Common myeloid progenitor, CD34-positive (primary cell): ENCODE measurements around the gene CCDC61.
A peak's percentile ranks its signal among the peaks of the same experiment; 100 is the strongest.

Experiments
- CTCF ChIA-PET: fragments of 350-600 bp; sonication (Branson Sonifier 250); formaldehyde crosslinking; loops from one replicate; lab custom pipeline; 2021; ENCODE audit warnings: antibody characterized with exemption; lab: Charles Lee
- POLR2A ChIA-PET: fragments of 350-600 bp; sonication (Branson Sonifier 250); formaldehyde crosslinking; loops from one replicate; lab custom pipeline; 2021; ENCODE audit warnings: antibody characterized with exemption; lab: Charles Lee
- DNase-seq, 3 donors: peaks; one replicate each; pipeline versions ENCODE4 v3.0.0 to v3.0.0-alpha.2; 2013
- H3K27ac ChIP-seq, 2 experiments: 1 replicate in 1 of 2; 2 replicates in 1 of 2; pipeline ENCODE4 v1.7.0; 2013; ENCODE audit warnings: inconsistent platforms in 2 of 2, low read length in 2 of 2, mild to moderate bottlenecking in 2 of 2, low read depth in 1 of 2, moderate library complexity in 1 of 2; ENCODE audit not compliant: severe bottlenecking in 2 of 2, insufficient read depth in 1 of 2, poor library complexity in 1 of 2
- H3K27me3 ChIP-seq, 5 experiments: replicated peaks in 2 of 5; 1 replicate in 3 of 5; 2 replicates in 2 of 5; pipeline versions ENCODE4 v1.6.1 to v1.7.0; 2013; ENCODE audit warnings: low read length in 4 of 5, mild to moderate bottlenecking in 2 of 5, moderate library complexity in 2 of 5, inconsistent platforms in 1 of 5; ENCODE audit not compliant: insufficient read depth in 5 of 5, control insufficient read depth in 4 of 5
- H3K36me3 ChIP-seq, 4 experiments: 1 replicate in 2 of 4; 2 replicates in 2 of 4; pipeline versions ENCODE4 v1.6.1 to v1.7.0; 2013; ENCODE audit warnings: low read length in 3 of 4, control low read depth in 1 of 4, mild to moderate bottlenecking in 1 of 4; ENCODE audit not compliant: control insufficient read depth in 4 of 4, insufficient read depth in 4 of 4
- H3K4me1 ChIP-seq, 4 experiments: 1 replicate in 3 of 4; 2 replicates in 1 of 4; pipeline versions ENCODE4 v1.6.1 to v1.7.1; 2013; ENCODE audit warnings: low read length in 3 of 4, mild to moderate bottlenecking in 3 of 4, control low read depth in 1 of 4, inconsistent platforms in 1 of 4, moderate library complexity in 1 of 4; ENCODE audit not compliant: control insufficient read depth in 4 of 4, insufficient read depth in 4 of 4; ENCODE audit errors: control extremely low read depth in 1 of 4
- H3K4me3 ChIP-seq, 7 experiments: 1 replicate in 4 of 7; 2 replicates in 3 of 7; pipeline versions ENCODE4 v1.5.1 to v1.7.0; 2013; ENCODE audit warnings: mild to moderate bottlenecking in 7 of 7, low read length in 6 of 7, moderate library complexity in 6 of 7, inconsistent platforms in 2 of 7, low read depth in 2 of 7, control low read depth in 1 of 7; ENCODE audit not compliant: insufficient read depth in 4 of 7, control insufficient read depth in 1 of 7; ENCODE audit errors: extremely low read depth in 1 of 7
- H3K9me3 ChIP-seq, 5 experiments: 1 replicate in 4 of 5; 2 replicates in 1 of 5; pipeline versions ENCODE4 v1.6.1 to v1.7.1; 2013; ENCODE audit warnings: low read length in 4 of 5, mild to moderate bottlenecking in 2 of 5, inconsistent platforms in 1 of 5, low read depth in 1 of 5, moderate library complexity in 1 of 5; ENCODE audit not compliant: control insufficient read depth in 4 of 5, insufficient read depth in 2 of 5; ENCODE audit errors: control extremely low read depth in 1 of 5
- WGBS: methylation state at CpG from one replicate; pipeline ENCODE4 v1.1.5; 2013; ENCODE audit not compliant: insufficient coverage; 5-methylcytosine and 5-hydroxymethylcytosine counted together

CCDC61 gene

GRCh38 chr19:45973553-45974338, 21.5 kb upstream of the CCDC61 start, which contains the start of gene NOVA2:
NOVA2 (minus strand) TSS chr19:45973865; CDS start chr19:45973351, 514 bp downstream.
- Histone ChIP-seq H3K4me3 (no peak within 1 kb of the TSS), H3K4me1 (peaks cover 0 to 12% (median 8%) of the 10 kb centered on the region in 4 experiments), H3K27ac (no peak within 1 kb of the TSS), H3K9me3 (peaks cover 0 to 3% (median 2%) of the 10 kb centered on the region in 5 experiments), H3K36me3 (no peaks in the 10 kb centered on the region), H3K27me3 (peaks cover 12 to 90% (median 38%) of the 10 kb centered on the region in 5 experiments)
- POLR2A ChIA-PET, result no interaction called here
- WGBS, result 6% methylated on average over 40 of the region's 58 CpGs
- peak in 2 of 3 donors; percentile 31 to 36 for DNase-seq
- CTCF ChIA-PET, result no interaction called here

DNA sequence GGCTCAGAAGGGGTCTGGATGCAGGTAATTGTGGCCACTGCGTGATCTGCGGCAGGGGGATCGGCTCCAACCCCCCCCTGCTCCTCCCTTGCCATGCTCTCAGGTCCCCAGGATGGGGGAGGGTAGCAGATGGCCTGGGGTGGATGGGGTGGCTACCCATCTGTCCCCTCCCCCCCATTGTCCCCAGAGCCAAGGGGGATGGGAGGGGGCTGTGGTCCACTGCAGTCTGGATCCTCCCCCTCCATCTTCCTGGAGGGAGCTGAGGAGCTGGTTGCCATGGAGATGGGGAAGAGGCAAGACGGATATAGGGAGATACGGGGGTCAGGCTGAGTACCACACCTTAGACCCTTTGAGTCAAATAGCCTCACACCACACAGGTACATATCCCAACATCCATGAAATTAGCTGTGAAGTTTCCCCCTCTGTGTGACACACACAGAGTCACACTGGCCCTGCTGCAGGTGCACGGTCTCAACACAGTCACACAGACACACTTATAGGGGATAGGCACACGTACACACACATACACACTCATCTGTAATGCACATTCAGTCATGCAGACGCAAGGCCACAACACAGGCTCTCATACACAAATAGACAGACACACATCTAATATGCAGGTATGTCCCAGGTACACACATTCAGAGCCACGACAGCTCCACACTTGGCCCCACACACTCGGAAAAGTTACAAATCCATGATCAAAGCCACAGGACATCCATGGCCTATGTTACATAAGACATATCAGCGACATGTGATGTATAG, 19.8 kb upstream of the CCDC61 start:
- Histone ChIP-seq H3K4me1 (peaks cover 0 to 12% (median 8%) of the 10 kb centered on the region in 4 experiments), H3K36me3 (no peaks in the 10 kb centered on the region), H3K27ac (no peak overlapping the region), H3K4me3 (no peak overlapping the region), H3K9me3 (peaks cover 0 to 3% (median 2%) of the 10 kb centered on the region in 5 experiments), H3K27me3 (peaks cover 12 to 73% (median 38%) of the 10 kb centered on the region in 5 experiments)
- 71% methylated on average over 5 of the region's 11 CpGs for WGBS
- ChIA-PET CTCF (no interaction called here), POLR2A (no interaction called here)
- DNase-seq, result no peak

- 49% methylated on average over 14 of the region's 14 CpGs for WGBS
- H3K4me3 ChIP-seq, result no peak overlapping the region
- ChIA-PET POLR2A (no interaction called here), CTCF (no interaction called here)
- H3K4me1 ChIP-seq, result peaks cover 0 to 12% (median 8%) of the 10 kb centered on the region in 4 experiments
- peaks cover 0 to 3% (median 2%) of the 10 kb centered on the region in 5 experiments for H3K9me3 ChIP-seq
- DNase-seq, result peak in 2 of 3 donors; percentile 49 to 61
- H3K36me3 ChIP-seq, result no peaks in the 10 kb centered on the region
- peaks cover 12 to 69% (median 33%) of the 10 kb centered on the region in 5 experiments for H3K27me3 ChIP-seq
- H3K27ac ChIP-seq, result no peak overlapping the region
These were observed 19.1 kb upstream of the CCDC61 start for GRCh38 chr19:45976178-45976577.

DNA sequence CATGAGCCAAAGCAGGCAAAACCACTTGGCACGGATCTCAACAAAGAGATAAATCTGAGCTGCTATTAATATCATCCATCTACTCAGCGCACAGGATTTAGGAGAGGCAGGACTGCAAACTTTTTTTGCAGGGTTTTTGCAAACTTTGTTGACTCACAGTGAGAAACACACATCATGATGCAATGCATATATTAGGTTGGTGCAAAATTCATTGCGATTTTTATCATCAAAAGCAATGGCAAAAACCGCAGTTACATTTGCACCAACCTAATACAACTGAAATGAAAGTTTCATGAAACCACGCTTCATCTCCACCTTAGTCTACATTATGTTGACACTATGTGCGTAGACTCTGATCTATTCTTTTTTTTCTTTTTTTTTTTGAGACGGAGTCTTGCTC, 17.1 kb upstream of the CCDC61 start:
- CTCF ChIA-PET, result no interaction called here
- no peak overlapping the region for H3K27ac ChIP-seq
- H3K9me3 ChIP-seq, result peaks cover 0 to 3% (median 2%) of the 10 kb centered on the region in 5 experiments
- no peak for DNase-seq
- no peaks in the 10 kb centered on the region for H3K36me3 ChIP-seq
- 95% methylated on average over 5 of the region's 7 CpGs for WGBS
- peaks cover 0 to 5% (median 1%) of the 10 kb centered on the region in 4 experiments for H3K4me1 ChIP-seq
- H3K27me3 ChIP-seq, result peaks cover 11 to 57% (median 22%) of the 10 kb centered on the region in 5 experiments
- POLR2A ChIA-PET, result no interaction called here
- H3K4me3 ChIP-seq, result no peak overlapping the region

GRCh38 chr19:45981350-45981749, 13.9 kb upstream of the CCDC61 start:
- no peak for DNase-seq
- H3K4me3 ChIP-seq, result no peak overlapping the region
- H3K27ac ChIP-seq, result no peak overlapping the region
- H3K9me3 ChIP-seq, result no peaks in the 10 kb centered on the region
- CTCF ChIA-PET, result no interaction called here
- POLR2A ChIA-PET, result no interaction called here
- H3K27me3 ChIP-seq, result peaks cover 0 to 33% (median 9%) of the 10 kb centered on the region in 5 experiments
- no peaks in the 10 kb centered on the region for H3K36me3 ChIP-seq
- WGBS, result 64% methylated on average over 2 of the region's 2 CpGs
- no peaks in the 10 kb centered on the region for H3K4me1 ChIP-seq

GRCh38 chr19:45985321-45985720, 9.9 kb upstream of the CCDC61 start:
- no CpG with 5 or more reads among the region's 7 CpGs for WGBS
- ChIA-PET CTCF (no interaction called here), POLR2A (interaction anchor here (0.6 kb wide), 1 partner anchor 13 kb away, joined by 4 read pairs; no protein-coding TSS in a partner anchor)
- no peak for DNase-seq
- Histone ChIP-seq H3K4me1 (no peaks in the 10 kb centered on the region), H3K27me3 (peaks cover 0 to 25% (median 8%) of the 10 kb centered on the region in 5 experiments), H3K36me3 (no peaks in the 10 kb centered on the region), H3K4me3 (no peak overlapping the region), H3K27ac (no peak overlapping the region), H3K9me3 (no peaks in the 10 kb centered on the region)
